GM23338 (cell line): ENCODE results near the gene PPFIA1. TPM values are rescaled to one million over a fixed set of nuclear protein-coding genes. Genes with fewer than 3 reads are reported as not detected.

Experiments
- ATAC-seq: fragments of 200-7000 bp; cut with Tn5 transposase; 3 replicates; pipeline ENCODE4 v1.9.1; 2020
- DNase-seq: peaks from one replicate; pipeline ENCODE4 v3.0.0-alpha.2; 2015; ENCODE audit warnings: low spot score
- H2AFZ ChIP-seq: fragments of 200-600 bp; sonication (generic); 2 replicates; pipeline ENCODE4 v1.8.0; 2016; ENCODE audit warnings: antibody characterized with exemption, mild to moderate bottlenecking, moderate library complexity
- H3F3A ChIP-seq: fragments of 200-600 bp; sonication (generic); replicated peaks from 2 replicates; pipeline ENCODE4 v1.8.0; 2017; ENCODE audit warnings: antibody characterized with exemption, mixed run types, low read depth
- H3K27ac ChIP-seq: fragments of 200-600 bp; sonication (generic); 2 replicates; pipeline ENCODE4 v1.6.1; 2016; ENCODE audit warnings: low read depth
- H3K27me3 ChIP-seq: fragments of 200-600 bp; sonication (generic); 2 replicates; pipeline ENCODE4 v1.8.0; 2016; ENCODE audit warnings: mild to moderate bottlenecking, mixed run types, moderate library complexity; ENCODE audit not compliant: insufficient read depth
- H3K36me3 ChIP-seq: fragments of 200-600 bp; sonication (generic); 2 replicates; pipeline ENCODE4 v1.8.0; 2016; ENCODE audit warnings: mild to moderate bottlenecking; ENCODE audit not compliant: insufficient read depth
- H3K4me1 ChIP-seq: fragments of 200-600 bp; sonication (generic); 2 replicates; pipeline ENCODE4 v1.8.0; 2016; ENCODE audit warnings: mild to moderate bottlenecking, moderate library complexity; ENCODE audit not compliant: insufficient read depth
- H3K4me2 ChIP-seq: fragments of 200-600 bp; sonication (generic); 2 replicates; pipeline ENCODE4 v1.7.1; 2017; ENCODE audit warnings: mixed run types
- H3K4me3 ChIP-seq: fragments of 200-600 bp; sonication (generic); 2 replicates; pipeline ENCODE4 v1.6.1; 2016; ENCODE audit warnings: mixed run types
- H3K79me2 ChIP-seq: fragments of 200-600 bp; sonication (generic); replicated peaks from 2 replicates; pipeline ENCODE4 v1.8.0; 2017; ENCODE audit warnings: mild to moderate bottlenecking; ENCODE audit not compliant: insufficient read depth
- H3K9me2 ChIP-seq: fragments of 200-600 bp; sonication (generic); 2 replicates; pipeline ENCODE4 v1.8.0; 2017; ENCODE audit not compliant: insufficient read depth
- H4K20me1 ChIP-seq: fragments of 200-600 bp; sonication (generic); replicated peaks from 2 replicates; pipeline ENCODE4 v1.8.0; 2017; ENCODE audit warnings: mild to moderate bottlenecking; ENCODE audit not compliant: insufficient read depth
- H3K27ac Mint-ChIP-seq: 2 replicates; pipeline ENCODE4 v1.8.0; 2020; ENCODE audit warnings: inconsistent platforms, mild to moderate bottlenecking, moderate library complexity, mixed read lengths
- H3K27me3 Mint-ChIP-seq: 3 replicates; pipeline ENCODE4 v1.8.0; 2022; ENCODE audit warnings: low read depth, mild to moderate bottlenecking, moderate library complexity, mixed read lengths, inconsistent platforms; ENCODE audit not compliant: insufficient read depth, poor library complexity
- H3K36me3 Mint-ChIP-seq: 3 replicates; pipeline ENCODE4 v1.8.0; 2021; ENCODE audit warnings: low read depth, mild to moderate bottlenecking, inconsistent platforms, moderate library complexity, mixed read lengths
- H3K4me1 Mint-ChIP-seq: 3 replicates; pipeline ENCODE4 v1.8.0; 2020; ENCODE audit warnings: mild to moderate bottlenecking, inconsistent platforms, mixed read lengths
- H3K4me3 Mint-ChIP-seq: 3 replicates; pipeline ENCODE4 v1.8.0; 2021; ENCODE audit warnings: moderate library complexity, mild to moderate bottlenecking, inconsistent platforms, mixed read lengths
- H3K9me3 Mint-ChIP-seq: 3 replicates; pipeline ENCODE4 v1.8.0; 2020; ENCODE audit warnings: moderate library complexity, mild to moderate bottlenecking, inconsistent platforms, mixed read lengths
- CREB1 ChIP-seq: fragments of 250-450 bp; sonication (Bioruptor Pico); IDR thresholded peaks from 2 replicates; pipeline ENCODE4 v1.5.0; 2020; ENCODE audit warnings: low read depth, mild to moderate bottlenecking, moderate library complexity
- CTCF ChIP-seq, 2 experiments: fragments of 200-600 bp in 1 of 2; sonication (generic) in 1 of 2; conservative IDR thresholded peaks; 2 replicates each; pipeline versions ENCODE4 v1.5.1 to v1.6.1; 2016 to 2017; ENCODE audit warnings: antibody characterized with exemption in 2 of 2, low read depth in 2 of 2, mild to moderate bottlenecking in 2 of 2, moderate library complexity in 1 of 2
- EZH2 ChIP-seq: fragments of 200-600 bp; sonication (generic); IDR thresholded peaks from one replicate; pipeline ENCODE4 v1.8.0; 2017; ENCODE audit warnings: antibody characterized with exemption, mild to moderate bottlenecking, low read depth; ENCODE audit not compliant: unreplicated experiment
- EZH2phosphoT487 ChIP-seq: fragments of 200-600 bp; sonication (generic); IDR thresholded peaks from one replicate; pipeline ENCODE4 v1.8.1; 2018; ENCODE audit warnings: antibody characterized with exemption; ENCODE audit not compliant: unreplicated experiment
- JUNB ChIP-seq: IDR thresholded peaks from one replicate; pipeline ENCODE4 v1.6.1; 2016; ENCODE audit warnings: antibody characterized with exemption; ENCODE audit not compliant: unreplicated experiment
- POLR2AphosphoS5 ChIP-seq: IDR thresholded peaks from 2 replicates; pipeline ENCODE4 v1.6.1; 2016; ENCODE audit warnings: antibody characterized with exemption, low read depth
- STAT1 ChIP-seq: IDR thresholded peaks from one replicate; pipeline ENCODE4 v1.6.1; 2016; ENCODE audit warnings: antibody characterized with exemption; ENCODE audit not compliant: unreplicated experiment
- ZNF114 ChIP-seq: fragments of 250-450 bp; sonication (Bioruptor Pico); IDR thresholded peaks from 2 replicates; pipeline ENCODE4 v1.5.0; 2020; ENCODE audit warnings: mild to moderate bottlenecking, moderate library complexity
- ZNF331 ChIP-seq: fragments of 250-450 bp; sonication (Bioruptor Pico); IDR thresholded peaks from 2 replicates; pipeline ENCODE4 v1.5.0; 2020; ENCODE audit warnings: low read depth, mild to moderate bottlenecking, moderate library complexity
- polyA plus RNA-seq: library from polyadenylated mRNA; unstranded; fragments of >200 nt; fragmentation: Nextera tagmentation; extraction: Ambion mirVana; gene quantifications from 2 replicates; pipeline ENCODE4 v1.2.1, GENCODE V29; 2016
- total RNA-seq: library from RNA; depleted of rRNA; stranded (reverse); fragments of >200 nt; shearing (Covaris generic); gene quantifications from 2 replicates; pipeline ENCODE4 v1.2.3, GENCODE V29; 2014
- TF ChIP-seq, protein P1 (sequence below): IDR thresholded peaks from one replicate; pipeline ENCODE4 v1.6.1; 2018; ENCODE audit warnings: antibody characterized with exemption; ENCODE audit not compliant: unreplicated experiment
- TF ChIP-seq, protein P2 (sequence below): IDR thresholded peaks from 2 replicates; pipeline ENCODE4 v1.6.1; 2016; ENCODE audit warnings: antibody characterized with exemption
- TF ChIP-seq, protein P3 (sequence below): fragments of 250-450 bp; sonication (Bioruptor Pico); IDR thresholded peaks from 2 replicates; pipeline ENCODE4 v1.5.0; 2020; ENCODE audit warnings: mild to moderate bottlenecking, moderate library complexity

The PPFIA1 gene
- total and polyA plus RNA-seq, 2 experiments from 2014 or later: 41.7 to 62.0 TPM

- TF ChIP-seq, protein P1, sequence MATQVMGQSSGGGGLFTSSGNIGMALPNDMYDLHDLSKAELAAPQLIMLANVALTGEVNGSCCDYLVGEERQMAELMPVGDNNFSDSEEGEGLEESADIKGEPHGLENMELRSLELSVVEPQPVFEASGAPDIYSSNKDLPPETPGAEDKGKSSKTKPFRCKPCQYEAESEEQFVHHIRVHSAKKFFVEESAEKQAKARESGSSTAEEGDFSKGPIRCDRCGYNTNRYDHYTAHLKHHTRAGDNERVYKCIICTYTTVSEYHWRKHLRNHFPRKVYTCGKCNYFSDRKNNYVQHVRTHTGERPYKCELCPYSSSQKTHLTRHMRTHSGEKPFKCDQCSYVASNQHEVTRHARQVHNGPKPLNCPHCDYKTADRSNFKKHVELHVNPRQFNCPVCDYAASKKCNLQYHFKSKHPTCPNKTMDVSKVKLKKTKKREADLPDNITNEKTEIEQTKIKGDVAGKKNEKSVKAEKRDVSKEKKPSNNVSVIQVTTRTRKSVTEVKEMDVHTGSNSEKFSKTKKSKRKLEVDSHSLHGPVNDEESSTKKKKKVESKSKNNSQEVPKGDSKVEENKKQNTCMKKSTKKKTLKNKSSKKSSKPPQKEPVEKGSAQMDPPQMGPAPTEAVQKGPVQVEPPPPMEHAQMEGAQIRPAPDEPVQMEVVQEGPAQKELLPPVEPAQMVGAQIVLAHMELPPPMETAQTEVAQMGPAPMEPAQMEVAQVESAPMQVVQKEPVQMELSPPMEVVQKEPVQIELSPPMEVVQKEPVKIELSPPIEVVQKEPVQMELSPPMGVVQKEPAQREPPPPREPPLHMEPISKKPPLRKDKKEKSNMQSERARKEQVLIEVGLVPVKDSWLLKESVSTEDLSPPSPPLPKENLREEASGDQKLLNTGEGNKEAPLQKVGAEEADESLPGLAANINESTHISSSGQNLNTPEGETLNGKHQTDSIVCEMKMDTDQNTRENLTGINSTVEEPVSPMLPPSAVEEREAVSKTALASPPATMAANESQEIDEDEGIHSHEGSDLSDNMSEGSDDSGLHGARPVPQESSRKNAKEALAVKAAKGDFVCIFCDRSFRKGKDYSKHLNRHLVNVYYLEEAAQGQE: no peak
- TF ChIP-seq ZNF114 (CRISPR knock-in tag) (no peak), ZNF331 (no peak), EZH2 (no peak), JUNB (no peak), POLR2AphosphoS5 (no peak), STAT1 (no peak), CREB1 (CRISPR knock-in tag) (no peak), EZH2phosphoT487 (no peak), CTCF (conservative IDR thresholded peaks at IDR 0.05; ENCODE audit: low read depth in 2 of 2) (no peak)
- TF ChIP-seq, protein P2, sequence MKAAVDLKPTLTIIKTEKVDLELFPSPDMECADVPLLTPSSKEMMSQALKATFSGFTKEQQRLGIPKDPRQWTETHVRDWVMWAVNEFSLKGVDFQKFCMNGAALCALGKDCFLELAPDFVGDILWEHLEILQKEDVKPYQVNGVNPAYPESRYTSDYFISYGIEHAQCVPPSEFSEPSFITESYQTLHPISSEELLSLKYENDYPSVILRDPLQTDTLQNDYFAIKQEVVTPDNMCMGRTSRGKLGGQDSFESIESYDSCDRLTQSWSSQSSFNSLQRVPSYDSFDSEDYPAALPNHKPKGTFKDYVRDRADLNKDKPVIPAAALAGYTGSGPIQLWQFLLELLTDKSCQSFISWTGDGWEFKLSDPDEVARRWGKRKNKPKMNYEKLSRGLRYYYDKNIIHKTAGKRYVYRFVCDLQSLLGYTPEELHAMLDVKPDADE: no peak
Observed at GRCh38 chr11:70365544-70365927, 95.0 kb downstream of the PPFIA1 start (continued).

DNA sequence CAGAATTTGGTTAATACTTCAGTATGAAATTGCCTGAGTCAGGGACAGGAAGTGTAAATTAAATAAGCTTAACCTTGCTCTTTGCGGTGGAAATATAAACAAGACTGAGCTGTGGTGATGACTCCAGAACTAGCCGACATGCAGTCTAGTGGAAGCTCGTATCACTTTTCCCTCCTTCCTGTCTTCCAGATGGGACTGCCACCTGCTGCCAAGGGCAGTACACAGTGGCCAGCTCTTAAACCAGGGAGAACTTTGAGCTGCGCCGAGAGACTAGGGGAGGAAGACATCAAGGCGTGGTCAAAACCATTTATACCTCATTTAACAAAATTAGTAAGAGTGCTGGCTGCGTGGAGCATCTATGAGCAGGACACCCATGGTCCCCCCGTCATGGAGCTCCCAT lies 96.6 kb downstream of the PPFIA1 start:
- no peaks in the 10 kb centered on the region for H3K9me3 Mint-ChIP-seq
- no peaks in the 10 kb centered on the region for H3K4me1 Mint-ChIP-seq
- H3K4me3 ChIP-seq: no peak overlapping the region
- no peak overlapping the region for H3K4me3 Mint-ChIP-seq
- H3K27ac ChIP-seq: no peak overlapping the region
- H3K9me2 ChIP-seq: no peaks in the 10 kb centered on the region
- ATAC-seq (no peak), DNase-seq (no peak)
- H3K79me2 ChIP-seq: peaks cover 14% of the 10 kb centered on the region
- H3K4me2 ChIP-seq: no peak overlapping the region
- H3K27me3 ChIP-seq: no peaks in the 10 kb centered on the region
- H3K4me1 ChIP-seq: no peaks in the 10 kb centered on the region
- no peak overlapping the region for H3K27ac Mint-ChIP-seq
- no peaks in the 10 kb centered on the region for H3F3A ChIP-seq
- H3K36me3 Mint-ChIP-seq: peaks cover 50% of the 10 kb centered on the region
- H2AFZ ChIP-seq: no peak overlapping the region
- H3K36me3 ChIP-seq: peaks cover 18% of the 10 kb centered on the region
- H3K27me3 Mint-ChIP-seq: peaks cover 2% of the 10 kb centered on the region
- H4K20me1 ChIP-seq: peaks cover 3% of the 10 kb centered on the region; the same call in 1 of the 2 replicates
- TF ChIP-seq CREB1 (CRISPR knock-in tag) (no peak), POLR2AphosphoS5 (no peak), ZNF114 (CRISPR knock-in tag) (no peak), EZH2 (no peak)
- TF ChIP-seq, protein P2: no peak
- TF ChIP-seq, protein P3, sequence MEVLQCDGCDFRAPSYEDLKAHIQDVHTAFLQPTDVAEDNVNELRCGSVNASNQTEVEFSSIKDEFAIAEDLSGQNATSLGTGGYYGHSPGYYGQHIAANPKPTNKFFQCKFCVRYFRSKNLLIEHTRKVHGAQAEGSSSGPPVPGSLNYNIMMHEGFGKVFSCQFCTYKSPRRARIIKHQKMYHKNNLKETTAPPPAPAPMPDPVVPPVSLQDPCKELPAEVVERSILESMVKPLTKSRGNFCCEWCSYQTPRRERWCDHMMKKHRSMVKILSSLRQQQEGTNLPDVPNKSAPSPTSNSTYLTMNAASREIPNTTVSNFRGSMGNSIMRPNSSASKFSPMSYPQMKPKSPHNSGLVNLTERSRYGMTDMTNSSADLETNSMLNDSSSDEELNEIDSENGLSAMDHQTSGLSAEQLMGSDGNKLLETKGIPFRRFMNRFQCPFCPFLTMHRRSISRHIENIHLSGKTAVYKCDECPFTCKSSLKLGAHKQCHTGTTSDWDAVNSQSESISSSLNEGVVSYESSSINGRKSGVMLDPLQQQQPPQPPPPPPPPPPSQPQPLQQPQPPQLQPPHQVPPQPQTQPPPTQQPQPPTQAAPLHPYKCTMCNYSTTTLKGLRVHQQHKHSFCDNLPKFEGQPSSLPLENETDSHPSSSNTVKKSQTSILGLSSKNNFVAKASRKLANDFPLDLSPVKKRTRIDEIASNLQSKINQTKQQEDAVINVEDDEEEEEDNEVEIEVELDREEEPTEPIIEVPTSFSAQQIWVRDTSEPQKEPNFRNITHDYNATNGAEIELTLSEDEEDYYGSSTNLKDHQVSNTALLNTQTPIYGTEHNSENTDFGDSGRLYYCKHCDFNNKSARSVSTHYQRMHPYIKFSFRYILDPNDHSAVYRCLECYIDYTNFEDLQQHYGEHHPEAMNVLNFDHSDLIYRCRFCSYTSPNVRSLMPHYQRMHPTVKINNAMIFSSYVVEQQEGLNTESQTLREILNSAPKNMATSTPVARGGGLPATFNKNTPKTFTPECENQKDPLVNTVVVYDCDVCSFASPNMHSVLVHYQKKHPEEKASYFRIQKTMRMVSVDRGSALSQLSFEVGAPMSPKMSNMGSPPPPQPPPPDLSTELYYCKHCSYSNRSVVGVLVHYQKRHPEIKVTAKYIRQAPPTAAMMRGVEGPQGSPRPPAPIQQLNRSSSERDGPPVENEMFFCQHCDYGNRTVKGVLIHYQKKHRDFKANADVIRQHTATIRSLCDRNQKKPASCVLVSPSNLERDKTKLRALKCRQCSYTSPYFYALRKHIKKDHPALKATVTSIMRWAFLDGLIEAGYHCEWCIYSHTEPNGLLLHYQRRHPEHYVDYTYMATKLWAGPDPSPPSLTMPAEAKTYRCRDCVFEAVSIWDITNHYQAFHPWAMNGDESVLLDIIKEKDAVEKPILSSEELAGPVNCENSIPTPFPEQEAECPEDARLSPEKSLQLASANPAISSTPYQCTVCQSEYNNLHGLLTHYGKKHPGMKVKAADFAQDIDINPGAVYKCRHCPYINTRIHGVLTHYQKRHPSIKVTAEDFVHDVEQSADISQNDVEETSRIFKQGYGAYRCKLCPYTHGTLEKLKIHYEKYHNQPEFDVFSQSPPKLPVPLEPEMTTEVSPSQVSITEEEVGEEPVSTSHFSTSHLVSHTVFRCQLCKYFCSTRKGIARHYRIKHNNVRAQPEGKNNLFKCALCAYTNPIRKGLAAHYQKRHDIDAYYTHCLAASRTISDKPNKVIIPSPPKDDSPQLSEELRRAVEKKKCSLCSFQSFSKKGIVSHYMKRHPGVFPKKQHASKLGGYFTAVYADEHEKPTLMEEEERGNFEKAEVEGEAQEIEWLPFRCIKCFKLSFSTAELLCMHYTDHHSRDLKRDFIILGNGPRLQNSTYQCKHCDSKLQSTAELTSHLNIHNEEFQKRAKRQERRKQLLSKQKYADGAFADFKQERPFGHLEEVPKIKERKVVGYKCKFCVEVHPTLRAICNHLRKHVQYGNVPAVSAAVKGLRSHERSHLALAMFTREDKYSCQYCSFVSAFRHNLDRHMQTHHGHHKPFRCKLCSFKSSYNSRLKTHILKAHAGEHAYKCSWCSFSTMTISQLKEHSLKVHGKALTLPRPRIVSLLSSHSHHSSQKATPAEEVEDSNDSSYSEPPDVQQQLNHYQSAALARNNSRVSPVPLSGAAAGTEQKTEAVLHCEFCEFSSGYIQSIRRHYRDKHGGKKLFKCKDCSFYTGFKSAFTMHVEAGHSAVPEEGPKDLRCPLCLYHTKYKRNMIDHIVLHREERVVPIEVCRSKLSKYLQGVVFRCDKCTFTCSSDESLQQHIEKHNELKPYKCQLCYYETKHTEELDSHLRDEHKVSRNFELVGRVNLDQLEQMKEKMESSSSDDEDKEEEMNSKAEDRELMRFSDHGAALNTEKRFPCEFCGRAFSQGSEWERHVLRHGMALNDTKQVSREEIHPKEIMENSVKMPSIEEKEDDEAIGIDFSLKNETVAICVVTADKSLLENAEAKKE (CRISPR knock-in tag): no peak
